ENCODE results near the gene TAPBP.
"Not testable (repeated sequence)": the region's sequence is repeated elsewhere in the genome, so short reads cannot be mapped to it uniquely, and the experiment has no call there.

The TAPBP gene

DNA sequence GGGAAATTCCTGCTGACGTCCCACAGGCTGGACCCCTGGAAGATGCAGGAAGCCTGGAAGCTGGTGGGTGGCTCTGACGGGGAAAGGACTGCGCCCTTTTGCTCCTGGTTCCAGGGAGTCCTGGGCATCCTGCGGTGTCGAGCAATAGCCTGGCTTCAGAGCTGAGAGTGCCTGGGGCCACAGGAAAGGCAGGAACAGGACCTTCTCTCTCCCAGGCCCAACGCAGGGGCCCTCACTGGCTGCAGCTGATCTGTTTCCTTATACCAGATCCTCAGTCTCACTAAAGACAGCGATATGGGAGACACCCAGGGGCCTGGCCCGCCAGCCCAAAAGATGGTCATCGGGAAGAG, 35.5 kb downstream of the TAPBP start:
- no peak for DNase-seq (ENCODE audit: extremely low spot score, insufficient read length, low read depth)
- no peak for FAIRE-seq

DNA sequence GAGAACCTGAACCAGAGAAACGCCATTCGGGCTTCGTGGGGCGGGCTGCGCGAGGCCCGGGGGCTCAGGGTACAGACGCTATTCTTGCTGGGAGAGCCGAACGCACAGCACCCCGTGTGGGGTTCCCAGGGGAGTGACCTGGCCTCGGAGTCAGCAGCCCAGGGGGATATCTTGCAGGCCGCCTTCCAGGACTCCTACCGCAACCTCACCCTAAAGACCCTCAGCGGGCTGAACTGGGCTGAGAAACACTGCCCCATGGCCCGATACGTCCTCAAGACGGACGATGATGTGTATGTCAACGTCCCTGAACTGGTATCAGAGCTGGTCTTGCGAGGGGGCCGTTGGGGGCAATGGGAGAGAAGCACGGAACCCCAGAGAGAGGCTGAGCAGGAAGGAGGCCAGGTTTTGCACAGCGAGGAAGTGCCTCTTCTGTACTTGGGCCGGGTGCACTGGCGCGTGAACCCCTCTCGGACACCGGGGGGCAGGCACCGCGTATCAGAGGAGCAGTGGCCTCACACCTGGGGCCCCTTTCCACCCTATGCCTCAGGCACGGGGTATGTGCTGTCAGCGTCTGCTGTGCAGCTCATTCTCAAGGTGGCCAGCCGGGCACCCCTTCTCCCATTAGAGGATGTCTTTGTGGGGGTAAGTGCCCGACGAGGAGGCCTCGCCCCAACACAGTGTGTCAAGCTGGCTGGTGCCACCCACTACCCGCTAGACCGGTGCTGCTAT, 36.1 kb downstream of the TAPBP start:
- DNase-seq (ENCODE audit: extremely low spot score, insufficient read length, low read depth) (no peak), FAIRE-seq (peak; percentile 12)

DNA sequence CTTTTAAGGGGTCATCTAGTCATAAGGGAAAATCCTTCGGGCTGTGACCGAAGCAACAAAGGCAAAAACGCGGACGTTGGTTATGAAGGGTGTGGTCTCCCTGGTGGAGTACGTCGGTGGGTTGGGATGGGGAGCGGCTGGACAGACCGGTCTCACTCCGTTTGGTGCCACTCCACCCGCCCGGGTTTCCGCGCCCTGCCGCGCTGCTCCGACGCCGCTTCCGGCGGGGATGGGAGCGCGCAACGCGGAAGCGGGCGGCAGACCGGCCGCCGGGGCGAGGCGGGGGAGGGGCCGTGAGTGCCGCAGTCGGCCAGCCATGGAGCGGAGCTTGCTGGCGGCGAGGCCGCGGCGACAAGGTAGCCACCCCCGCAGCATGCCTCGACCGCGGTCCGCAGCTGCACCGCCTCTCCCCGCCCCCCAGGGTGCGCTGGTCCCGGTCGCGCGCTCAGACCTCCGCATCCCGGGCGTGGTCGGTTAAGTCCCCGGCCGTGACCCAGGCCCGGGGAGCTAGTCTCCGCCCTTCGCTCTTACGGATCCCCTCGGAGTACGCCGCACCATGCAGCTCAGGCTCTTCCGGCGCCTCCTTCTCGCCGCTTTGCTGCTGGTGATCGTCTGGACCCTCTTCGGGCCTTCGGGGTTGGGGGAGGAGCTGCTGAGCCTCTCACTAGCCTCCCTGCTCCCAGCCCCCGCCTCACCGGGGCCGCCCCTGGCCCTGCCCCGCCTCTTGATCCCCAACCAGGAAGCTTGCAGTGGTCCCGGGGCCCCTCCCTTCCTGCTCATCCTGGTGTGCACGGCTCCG, 36.8 kb downstream of the TAPBP start, which contains the start of gene B3GALT4:
TSS of gene B3GALT4 (plus strand) at position 260 of the 799 bp plus-strand sequence. CDS start at position 557, 297 bp downstream.
- DNase-seq (ENCODE audit: extremely low spot score, insufficient read length, low read depth), result no peak
- FAIRE-seq, result peak; percentile 74

DNA sequence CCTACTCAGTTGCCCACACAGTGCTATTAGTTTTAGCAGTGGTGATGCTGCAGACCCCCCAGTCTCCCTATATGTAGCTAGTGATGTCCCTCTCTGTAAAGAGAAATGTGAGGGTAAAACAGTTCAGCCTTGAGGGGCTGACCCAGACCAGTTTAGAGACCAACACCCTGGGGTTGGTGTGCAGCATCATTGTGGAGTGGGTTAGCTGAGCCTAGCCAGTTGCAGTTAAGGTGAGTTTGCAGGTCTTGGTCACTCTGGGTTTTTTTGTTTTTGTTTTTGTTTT, 37.4 kb downstream of the TAPBP start:
- no peak for DNase-seq (ENCODE audit: extremely low spot score, insufficient read length, low read depth)
- no peak for FAIRE-seq

DNA sequence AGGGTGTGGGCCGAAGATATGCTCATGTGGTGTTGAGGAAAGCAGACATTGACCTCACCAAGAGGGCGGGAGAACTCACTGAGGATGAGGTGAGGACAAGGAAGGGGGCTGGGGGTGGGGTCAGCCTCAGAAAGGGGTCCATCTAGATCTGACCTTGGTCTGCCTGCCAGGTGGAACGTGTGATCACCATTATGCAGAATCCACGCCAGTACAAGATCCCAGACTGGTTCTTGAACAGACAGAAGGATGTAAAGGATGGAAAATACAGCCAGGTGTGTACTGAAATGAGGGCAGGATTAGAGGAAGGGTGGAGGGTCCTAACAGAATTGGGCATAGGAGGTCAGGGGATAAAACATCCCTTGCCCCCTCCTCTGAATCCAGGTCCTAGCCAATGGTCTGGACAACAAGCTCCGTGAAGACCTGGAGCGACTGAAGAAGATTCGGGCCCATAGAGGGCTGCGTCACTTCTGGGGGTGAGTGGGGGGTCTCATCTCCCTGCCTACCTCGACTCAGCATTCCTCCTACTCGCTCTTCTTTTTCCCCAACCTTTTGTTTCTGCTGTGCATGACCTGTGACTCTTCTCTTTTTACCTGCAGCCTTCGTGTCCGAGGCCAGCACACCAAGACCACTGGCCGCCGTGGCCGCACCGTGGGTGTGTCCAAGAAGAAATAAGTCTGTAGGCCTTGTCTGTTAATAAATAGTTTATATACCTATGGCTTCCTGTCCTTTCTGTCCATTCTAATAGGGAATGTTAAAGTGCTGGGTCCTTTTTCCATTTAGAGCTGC, 37.9 kb downstream of the TAPBP start:
- not testable (repeated sequence) for DNase-seq (ENCODE audit: extremely low spot score, insufficient read length, low read depth); FAIRE-seq

DNA sequence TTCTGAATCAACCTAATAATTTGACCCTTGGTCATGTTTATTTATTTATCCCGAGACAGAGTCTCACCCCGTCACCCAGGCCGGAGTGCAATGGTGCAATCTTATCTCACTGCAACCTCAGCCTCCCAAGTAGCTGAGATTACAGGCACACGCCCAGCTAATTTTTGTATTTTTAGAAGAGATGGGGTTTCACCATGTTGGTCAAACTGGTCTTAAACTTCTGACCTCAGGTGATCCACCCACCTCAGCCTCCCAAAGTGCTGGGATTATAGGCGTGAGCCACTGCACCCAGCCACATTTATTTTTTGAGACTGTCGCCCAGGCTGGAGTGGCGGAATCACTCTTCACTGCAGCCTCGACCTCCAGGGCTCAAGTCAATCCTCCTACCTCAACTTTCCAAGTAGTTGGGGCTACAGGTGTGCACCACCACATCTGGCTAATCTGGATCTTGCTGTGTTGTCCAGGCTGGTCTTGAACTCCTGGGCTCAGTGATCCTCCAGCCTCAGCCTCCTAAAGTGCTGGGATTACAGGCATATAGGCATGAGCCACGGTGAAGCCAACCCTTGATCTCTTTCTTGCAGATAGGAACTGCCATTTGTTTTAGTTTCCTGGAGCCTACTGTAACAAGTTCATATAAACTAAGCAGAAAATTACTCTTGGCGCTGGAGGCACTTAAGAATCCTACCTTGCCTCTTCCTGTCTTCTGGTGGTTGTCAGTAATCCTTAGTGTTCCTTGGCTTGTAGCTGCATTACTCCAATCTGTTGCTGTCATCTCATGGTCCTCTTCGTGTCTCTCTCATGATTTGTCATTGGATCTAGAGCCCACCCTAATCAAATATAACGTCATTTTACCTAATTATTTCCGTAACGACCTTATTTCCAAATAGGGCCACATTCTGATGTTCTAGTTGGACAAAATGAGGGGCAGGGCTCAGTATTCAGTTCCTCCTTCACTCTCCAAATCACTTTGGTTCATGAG, 39.7 kb downstream of the TAPBP start:
- no peak for DNase-seq (ENCODE audit: extremely low spot score, insufficient read length, low read depth)
- FAIRE-seq, result no peak

DNA sequence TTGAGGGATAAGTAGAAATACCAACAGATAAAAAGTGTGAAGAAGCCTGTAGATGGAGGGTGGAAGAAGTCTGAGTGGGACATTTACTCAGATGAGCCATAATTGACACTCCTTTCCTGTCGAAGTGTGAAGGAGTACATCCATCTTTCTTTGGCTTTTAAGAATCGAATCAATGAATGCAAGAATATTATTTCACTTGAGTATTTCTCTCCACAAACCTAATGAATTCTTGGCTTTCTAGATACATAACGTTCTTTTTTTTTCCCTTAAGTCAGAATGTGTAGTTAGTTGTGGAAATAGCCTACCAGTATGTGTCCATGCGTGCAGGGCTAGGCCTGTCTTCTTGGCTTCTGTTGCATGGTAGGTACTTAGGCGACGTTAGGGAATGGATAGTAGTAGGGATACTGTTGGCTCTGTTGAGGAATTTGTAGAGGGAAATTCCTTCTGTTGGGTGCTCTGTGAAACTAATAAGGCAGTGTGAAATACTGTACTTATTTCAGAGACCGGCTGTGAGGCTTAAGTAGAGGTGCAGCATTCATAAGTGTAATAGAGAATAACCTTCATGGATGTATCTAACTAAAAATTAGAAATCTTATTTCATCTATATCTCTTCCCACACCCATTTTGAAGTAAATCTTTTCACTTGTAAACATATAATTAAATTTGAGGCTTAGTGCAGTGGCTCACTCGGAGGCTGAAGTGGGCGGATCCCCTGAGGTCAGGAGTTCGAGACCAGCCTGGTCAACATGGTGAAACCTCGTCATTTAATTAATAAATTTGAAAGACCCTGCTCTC, 40.6 kb downstream of the TAPBP start:
- no peak for DNase-seq (ENCODE audit: extremely low spot score, insufficient read length, low read depth)
- FAIRE-seq, result no peak

DNA sequence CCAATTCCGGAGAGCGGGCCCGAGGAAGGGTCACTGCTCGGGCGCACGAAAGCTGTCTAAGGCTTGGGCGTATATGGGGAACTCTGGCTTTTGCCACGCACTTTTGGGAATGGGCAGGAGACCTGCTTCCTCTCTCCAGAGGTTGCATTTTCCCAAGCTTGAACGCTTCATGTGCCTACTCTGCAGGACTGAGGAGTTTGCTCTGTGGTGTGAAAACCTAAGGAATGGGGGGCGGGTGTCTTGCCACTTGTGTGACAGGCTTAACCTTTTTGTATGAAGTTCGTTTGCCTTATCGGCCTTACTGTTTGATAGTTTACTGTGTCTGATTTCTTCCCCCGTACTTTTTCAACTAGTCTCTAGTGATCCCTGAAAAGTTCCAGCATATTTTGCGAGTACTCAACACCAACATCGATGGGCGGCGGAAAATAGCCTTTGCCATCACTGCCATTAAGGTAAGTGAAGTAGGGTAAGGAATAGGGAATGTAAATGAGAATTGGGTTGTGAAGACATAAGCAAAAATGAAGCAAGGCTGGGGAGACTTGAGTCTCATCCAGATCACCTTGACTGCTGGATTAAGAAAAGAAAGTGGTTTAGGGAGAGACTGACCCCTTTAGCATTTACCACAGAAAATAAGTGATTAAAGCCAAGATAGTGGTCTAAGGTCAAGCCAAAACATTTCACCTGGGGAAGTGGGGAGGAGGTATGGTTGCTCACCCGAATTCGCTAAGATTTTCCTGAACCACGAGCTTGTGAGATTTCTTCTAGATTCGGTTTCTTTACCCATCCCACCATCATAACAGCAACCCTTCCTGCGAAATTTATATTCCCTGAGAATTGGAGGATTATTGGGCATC, 41.4 kb downstream of the TAPBP start:
- DNase-seq (ENCODE audit: extremely low spot score, insufficient read length, low read depth) (no peak), FAIRE-seq (no peak)

DNA sequence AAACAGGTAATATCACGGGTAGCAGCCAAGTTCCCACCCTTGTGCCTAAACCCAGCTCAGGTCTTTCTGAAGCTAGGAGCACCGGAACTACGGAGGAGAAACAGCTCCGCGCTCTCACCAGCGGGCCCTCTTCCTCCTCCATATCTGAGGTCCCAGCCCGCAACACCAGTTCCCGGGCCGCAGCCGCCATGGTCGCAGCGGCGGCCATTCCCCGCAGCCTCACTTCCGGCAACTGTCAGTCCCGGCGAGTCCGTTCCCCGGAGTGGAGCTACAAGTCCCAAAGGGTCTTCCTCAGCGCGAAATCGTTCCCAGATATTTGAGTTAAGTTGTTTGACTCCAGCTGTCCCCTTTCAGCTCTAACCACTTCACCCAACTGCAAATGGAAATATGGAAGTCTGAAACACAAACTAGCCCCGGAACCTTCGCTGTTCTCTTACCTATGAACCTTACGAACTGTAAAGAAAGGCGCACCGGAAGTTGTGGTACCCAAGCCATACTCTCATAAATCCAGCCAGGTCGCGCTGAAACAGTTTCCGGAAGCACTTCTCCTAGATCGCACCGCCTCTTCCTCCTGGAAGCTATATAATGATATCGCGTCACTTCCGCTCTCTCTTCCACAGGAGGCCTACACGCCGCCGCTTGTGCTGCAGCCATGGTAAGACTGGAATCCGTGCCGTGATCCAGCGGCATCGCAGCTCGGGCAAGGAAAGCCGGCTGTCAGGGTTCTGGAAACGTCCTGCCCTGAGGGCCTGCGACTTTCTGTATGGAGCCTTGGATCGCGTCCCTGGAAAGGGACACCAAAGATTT, 42.2 kb downstream of the TAPBP start, which contains the start of the genes RPS18 and VPS52:
TSS of gene RPS18 (plus strand) at position 608 of the 807 bp plus-strand sequence. CDS start at position 653, 45 bp downstream.
TSS of gene VPS52 (minus strand) at position 409 of the 807 bp plus-strand sequence. CDS start at position 208, 201 bp downstream.
- FAIRE-seq, result peak; percentile 95

DNA sequence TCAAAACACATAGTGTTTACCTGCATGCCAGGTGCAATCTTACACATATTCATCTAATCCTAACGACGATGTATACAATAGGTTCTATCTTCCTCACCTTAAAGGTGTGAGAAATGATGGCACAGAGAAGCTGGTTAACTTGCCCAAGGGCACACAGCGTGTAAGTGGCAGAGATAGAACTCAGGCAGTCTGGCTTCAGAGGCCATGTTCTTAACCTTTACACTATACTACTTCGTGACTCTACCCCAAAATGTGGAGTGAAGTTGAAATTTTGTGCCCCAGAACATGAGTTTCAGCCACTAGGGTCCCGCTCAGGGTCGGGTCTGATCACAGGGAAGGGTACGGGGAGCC, 42.8 kb downstream of the TAPBP start:
- no peak for FAIRE-seq

More for the DNA sequence above, 42.2 kb downstream of the TAPBP start, which contains the start of the genes RPS18 and VPS52:
- peak; percentile 76 for DNase-seq (ENCODE audit: extremely low spot score, insufficient read length, low read depth)

DNA sequence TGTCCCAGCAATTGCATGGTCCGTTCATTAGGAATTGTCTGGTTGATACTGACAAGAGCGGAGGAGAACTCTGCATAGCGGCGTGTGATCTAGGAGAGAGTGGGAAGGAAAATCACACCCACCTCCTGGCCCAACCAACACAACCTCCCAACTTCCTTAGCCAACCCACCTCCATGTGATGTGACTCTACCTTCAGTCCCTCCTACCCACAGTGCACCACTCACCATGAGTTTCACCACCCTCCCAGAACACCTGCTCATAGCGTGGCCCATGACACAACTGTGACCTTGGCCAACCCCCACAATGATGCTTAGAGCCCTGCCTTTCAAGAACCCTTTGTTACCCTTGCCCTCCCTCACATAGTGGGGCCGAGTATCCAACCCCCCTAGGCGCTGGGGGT, 49.9 kb downstream of the TAPBP start:
- FAIRE-seq, result no peak
- DNase-seq (ENCODE audit: extremely low spot score, insufficient read length, low read depth), result no peak

More for the DNA sequence above, 42.8 kb downstream of the TAPBP start:
- no peak for DNase-seq (ENCODE audit: extremely low spot score, insufficient read length, low read depth)

DNA sequence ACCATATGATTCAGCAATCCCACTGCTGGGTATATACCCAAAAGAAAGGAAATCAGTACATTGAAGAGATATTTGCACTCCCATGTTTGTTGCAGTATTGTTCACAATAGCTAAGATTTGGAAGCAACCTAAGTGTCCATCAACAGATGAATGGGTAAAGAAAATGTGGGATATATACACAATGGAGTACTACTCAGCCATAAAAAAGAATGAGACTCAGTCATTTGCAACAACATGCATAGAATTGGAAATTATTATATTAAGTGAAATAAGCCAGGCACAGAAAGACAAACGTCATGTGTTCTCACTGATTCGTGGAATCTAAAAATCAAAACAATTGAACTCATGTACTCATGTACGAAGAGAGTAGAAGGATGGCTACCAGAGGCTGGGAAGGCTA, 51.4 kb downstream of the TAPBP start:
- not testable (repeated sequence) for FAIRE-seq; DNase-seq (ENCODE audit: extremely low spot score, insufficient read length, low read depth)

DNA sequence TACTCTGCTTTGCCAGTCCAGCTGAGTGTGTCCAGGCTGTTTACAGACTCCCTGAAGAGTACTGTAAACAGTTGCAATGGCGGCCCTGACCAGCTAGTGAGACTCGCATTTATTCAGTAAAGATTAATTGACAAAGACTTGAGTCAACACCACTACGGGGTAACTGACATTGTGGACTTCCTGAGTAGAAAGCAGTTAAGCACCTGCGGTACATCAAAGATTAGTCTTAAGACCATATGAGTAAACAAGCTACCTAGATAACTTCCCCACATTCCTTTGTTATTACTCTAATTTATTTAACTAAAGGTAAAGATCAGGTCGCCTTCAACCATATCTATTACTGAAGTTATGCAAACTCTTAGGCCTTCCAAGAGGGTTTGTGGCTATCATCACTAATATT, 54.8 kb downstream of the TAPBP start:
- DNase-seq (ENCODE audit: extremely low spot score, insufficient read length, low read depth) (no peak), FAIRE-seq (no peak)

DNA sequence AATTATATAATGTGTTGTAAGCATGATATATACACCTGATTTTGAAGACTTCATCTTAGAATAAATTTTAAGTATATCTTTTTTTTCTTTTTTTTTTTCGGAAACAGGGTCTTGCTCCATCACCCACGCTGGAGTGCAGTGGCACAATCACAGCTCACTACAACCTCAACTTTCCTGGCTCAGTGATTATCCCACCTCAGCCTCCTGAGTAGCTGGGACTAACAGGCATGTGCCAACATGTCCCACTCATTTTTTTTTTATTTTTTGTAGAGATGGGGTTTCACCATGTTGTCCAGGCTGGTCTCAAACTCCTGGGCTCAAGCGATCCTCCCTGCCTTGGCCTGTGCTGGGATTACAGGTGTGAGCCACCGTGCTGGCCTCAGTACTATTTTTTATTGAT, 59.3 kb downstream of the TAPBP start:
- DNase-seq (ENCODE audit: extremely low spot score, insufficient read length, low read depth), result no peak
- no peak for FAIRE-seq

DNA sequence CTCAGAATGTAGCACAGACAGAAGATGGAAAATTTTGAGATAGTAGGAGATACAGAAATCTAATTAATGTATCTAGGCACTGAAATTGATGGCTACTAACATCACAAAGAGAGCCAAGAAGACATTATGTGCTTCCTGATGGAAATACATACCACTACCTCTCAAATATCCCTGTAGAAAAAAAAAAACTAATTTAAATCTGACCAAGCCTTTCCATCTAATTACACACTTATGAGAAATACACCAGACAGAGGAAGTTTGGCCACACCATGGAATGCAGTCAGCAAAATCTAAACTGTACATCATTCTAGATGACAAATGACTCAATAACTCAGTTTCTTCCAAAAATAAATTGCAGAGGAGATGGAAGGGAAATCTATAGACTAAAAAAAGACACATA, 61.1 kb downstream of the TAPBP start:
- DNase-seq (ENCODE audit: extremely low spot score, insufficient read length, low read depth) (no peak), FAIRE-seq (no peak)

DNA sequence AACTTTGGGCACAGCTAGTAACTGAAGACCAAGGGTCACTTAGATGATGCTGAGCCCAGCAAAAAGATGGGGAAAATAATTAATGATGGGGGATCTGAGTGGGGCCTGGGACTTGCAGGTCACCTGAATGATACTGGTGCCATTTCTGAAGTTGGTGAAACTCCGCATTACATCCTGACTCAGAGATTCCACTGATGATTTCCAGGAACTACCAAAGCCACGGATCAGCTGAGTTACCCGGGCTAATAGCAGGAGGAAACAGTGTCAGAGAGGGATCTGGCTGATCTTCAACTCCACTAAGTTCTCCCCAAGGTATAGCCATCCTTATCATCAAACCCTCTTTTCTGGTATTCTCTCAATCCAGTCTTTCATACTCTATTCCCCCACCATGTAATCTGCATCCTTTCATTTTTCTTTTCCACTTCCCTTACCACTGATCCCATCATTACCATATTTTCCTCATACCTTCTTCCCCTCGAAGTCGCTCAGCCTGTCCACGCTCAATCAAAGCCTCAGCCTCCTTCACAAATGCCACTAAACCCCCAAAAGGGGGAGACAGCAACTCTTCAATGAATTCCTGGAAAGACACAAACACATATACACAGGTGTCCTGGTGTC, 62.4 kb downstream of the TAPBP start:
- no peak for FAIRE-seq
- DNase-seq (ENCODE audit: extremely low spot score, insufficient read length, low read depth), result no peak

DNA sequence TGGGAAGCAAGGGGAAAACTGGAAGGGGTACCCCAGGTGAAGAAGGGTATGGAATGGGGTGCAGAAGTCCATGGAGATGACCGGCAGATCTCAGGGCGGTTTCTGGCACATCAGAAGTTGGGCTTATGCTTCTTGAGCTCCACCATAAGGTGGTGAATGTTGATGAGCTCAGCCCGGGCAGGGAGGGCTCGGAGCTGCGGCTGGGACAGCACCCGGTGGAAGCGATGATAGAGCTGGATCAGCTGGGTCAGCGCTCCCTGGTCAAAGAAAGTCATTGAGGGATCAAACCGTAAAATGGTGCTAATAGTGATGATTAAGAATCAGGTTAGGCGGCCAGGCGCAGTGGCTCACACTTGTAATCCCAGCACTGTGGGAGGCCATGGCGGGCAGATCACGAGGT, 63.1 kb downstream of the TAPBP start:
- FAIRE-seq (no peak), DNase-seq (ENCODE audit: extremely low spot score, insufficient read length, low read depth) (no peak)
